OCI-LY3 (cell line): Measurements from ENCODE around the gene SPOCK1.

ENCODE experiments used
- CTCF ChIP-seq: fragments of 200-600, 300-600 bp; sonication (generic); IDR thresholded peaks from 2 replicates; pipeline ENCODE4 v1.5.1; 2014; ENCODE audit warnings: antibody characterized with exemption, low read length, low read depth
- EZH2phosphoT487 ChIP-seq: fragments of 200-600 bp; shearing (Covaris generic); IDR thresholded peaks from 2 replicates; pipeline ENCODE4 v1.6.1; 2018; ENCODE audit warnings: antibody characterized with exemption, mixed run types, low read depth

GRCh38 chr5:137269274-137269673, 229.9 kb downstream of the SPOCK1 start:
- TF ChIP-seq CTCF (no peak), EZH2phosphoT487 (no peak)
